Cerebellar cortex (tissue), 1 donor: ENCODE results near the gene LPP.

Experiments used
- DNase-seq: peaks from one replicate; pipeline ENCODE4 v3.0.0-alpha.2; 2015; ENCODE audit warnings: low spot score

The LPP gene

GRCh38 chr3:188360364-188360881 lies 206.5 kb downstream of the LPP start:
- no peak for DNase-seq

GRCh38 chr3:188361888-188362287 lies 207.9 kb downstream of the LPP start:
- no peak for DNase-seq

- DNase-seq: no peak
Observed at GRCh38 chr3:188362405-188362831, 208.5 kb downstream of the LPP start.

GRCh38 chr3:188365184-188365583 lies 211.2 kb downstream of the LPP start:
- no peak for DNase-seq

GRCh38 chr3:188365988-188366698 lies 212.2 kb downstream of the LPP start:
- no peak for DNase-seq

GRCh38 chr3:188367678-188368077 lies 213.7 kb downstream of the LPP start:
- DNase-seq: no peak

- no peak for DNase-seq
Observed at GRCh38 chr3:188369526-188369925, 215.6 kb downstream of the LPP start.

- DNase-seq: no peak
Observed at GRCh38 chr3:188370081-188370830, 216.3 kb downstream of the LPP start.

- DNase-seq: no peak
Observed at GRCh38 chr3:188378786-188379185, 224.8 kb downstream of the LPP start.

GRCh38 chr3:188380252-188380651 lies 226.3 kb downstream of the LPP start:
- no peak for DNase-seq

- no peak for DNase-seq
Observed at GRCh38 chr3:188380722-188381121, 226.8 kb downstream of the LPP start.

- DNase-seq: no peak
Observed at GRCh38 chr3:188383748-188384147, 229.8 kb downstream of the LPP start.

- DNase-seq: no peak
Observed at GRCh38 chr3:188385295-188385694, 231.3 kb downstream of the LPP start.

- DNase-seq: no peak
Observed at GRCh38 chr3:188389711-188390342, 235.9 kb downstream of the LPP start.

- DNase-seq: no peak
Observed at GRCh38 chr3:188390343-188390718, 236.4 kb downstream of the LPP start.

GRCh38 chr3:188390775-188391443 lies 237.0 kb downstream of the LPP start:
- no peak for DNase-seq

GRCh38 chr3:188391592-188391991 lies 237.6 kb downstream of the LPP start:
- DNase-seq: no peak

GRCh38 chr3:188392076-188392475 lies 238.1 kb downstream of the LPP start:
- DNase-seq: no peak

GRCh38 chr3:188394623-188395022 lies 240.7 kb downstream of the LPP start:
- no peak for DNase-seq

- no peak for DNase-seq
Observed at GRCh38 chr3:188396251-188396650, 242.3 kb downstream of the LPP start.

- DNase-seq: no peak
Observed at GRCh38 chr3:188396900-188397299, 242.9 kb downstream of the LPP start.
